Measurements from ENCODE around the gene KCNH1.

KCNH1 gene

GRCh38 chr1:210641582-210641981 is 492.4 kb downstream of the KCNH1 start:
- H3K27ac ChIP-seq: no peak overlapping the region
- TF ChIP-seq CTCF (conservative IDR thresholded peaks at IDR 0.05) (no peak), ZFX (IDR thresholded peaks at IDR 0.05) (no peak)

GRCh38 chr1:210635108-210635507 is 498.8 kb downstream of the KCNH1 start:
- TF ChIP-seq ZFX (IDR thresholded peaks at IDR 0.05) (no peak), CTCF (conservative IDR thresholded peaks at IDR 0.05) (no peak)
- no peak overlapping the region for H3K27ac ChIP-seq

GRCh38 chr1:210633636-210634035 is 500.3 kb downstream of the KCNH1 start:
- TF ChIP-seq CTCF (conservative IDR thresholded peaks at IDR 0.05) (no peak), ZFX (IDR thresholded peaks at IDR 0.05) (no peak)

GRCh38 chr1:210633140-210633539 is 500.8 kb downstream of the KCNH1 start:
- TF ChIP-seq CTCF (conservative IDR thresholded peaks at IDR 0.05): no peak
- TF ChIP-seq ZFX (IDR thresholded peaks at IDR 0.05): no peak

More at GRCh38 chr1:210633636-210634035, 500.3 kb downstream of the KCNH1 start:
- H3K27ac ChIP-seq: no peak overlapping the region

GRCh38 chr1:210631399-210631798 is 502.5 kb downstream of the KCNH1 start:
- H3K27ac ChIP-seq: no peak overlapping the region
- TF ChIP-seq ZFX (IDR thresholded peaks at IDR 0.05): no peak
- no peak for TF ChIP-seq CTCF (conservative IDR thresholded peaks at IDR 0.05)

More at GRCh38 chr1:210633140-210633539, 500.8 kb downstream of the KCNH1 start:
- no peak overlapping the region for H3K27ac ChIP-seq

- TF ChIP-seq ZFX (IDR thresholded peaks at IDR 0.05) (no peak), CTCF (conservative IDR thresholded peaks at IDR 0.05) (no peak)
- no peak overlapping the region for H3K27ac ChIP-seq
These were observed 504.7 kb downstream of the KCNH1 start for GRCh38 chr1:210629276-210629675.

- TF ChIP-seq CTCF (conservative IDR thresholded peaks at IDR 0.05): no peak
- TF ChIP-seq ZFX (IDR thresholded peaks at IDR 0.05): no peak
- H3K27ac ChIP-seq: no peak overlapping the region
These were observed 506.2 kb downstream of the KCNH1 start for GRCh38 chr1:210627755-210628154.
